ENCODE results near the gene ADGRB2. TPM values are rescaled to one million over a fixed set of nuclear protein-coding genes. Genes with fewer than 3 reads are reported as not detected.
A peak's percentile ranks its signal among the peaks of the same experiment; 100 is the strongest.

Gene ADGRB2
- total RNA-seq, 2 experiments from 2014 or later: 0.39 to 0.71 TPM

DNA sequence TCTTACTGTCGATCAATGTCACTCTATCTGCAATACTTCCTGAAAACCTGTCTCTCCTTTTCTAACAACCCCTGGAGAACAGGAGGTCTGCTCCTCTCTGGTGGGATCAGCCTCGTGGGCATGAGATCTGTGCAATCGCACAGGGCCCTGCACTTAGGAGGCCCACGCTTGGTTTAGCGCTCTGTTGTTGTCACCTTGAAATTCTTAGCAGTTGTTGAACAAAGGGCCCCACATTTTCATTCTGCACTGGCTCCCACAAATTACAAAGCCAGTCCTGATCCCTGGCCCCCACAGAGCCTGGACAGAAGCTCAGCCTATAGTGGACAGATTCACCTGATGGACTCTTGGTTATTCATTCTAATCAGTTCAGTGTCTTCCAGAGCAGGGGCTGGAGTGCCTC, 33.1 kb upstream of the ADGRB2 start:
- Mint-ChIP-seq H3K27ac (no peak overlapping the region), H3K36me3 (ENCODE audit: low read depth) (no peaks in the 10 kb centered on the region), H3K4me1 (ENCODE audit: low read depth) (peaks cover 1% of the 10 kb centered on the region), H3K9me3 (no peaks in the 10 kb centered on the region), H3K27me3 (no peaks in the 10 kb centered on the region), H3K4me3 (no peak overlapping the region)
- Histone ChIP-seq H3K4me3 (ENCODE audit: low read length) (no peak overlapping the region), H3K4me1 (ENCODE audit: insufficient read depth, low read length) (no peaks in the 10 kb centered on the region), H3K9me3 (ENCODE audit: control insufficient read depth in 1 of 2, insufficient read depth in 1 of 2, low read length in 2 of 2) (no peaks in the 10 kb centered on the region), H3K27ac (ENCODE audit: low read depth in 1 of 2, low read length in 2 of 2) (no peak overlapping the region), H3K27me3 (ENCODE audit: control insufficient read depth in 1 of 2, insufficient read depth in 2 of 2, low read length in 2 of 2) (peaks cover 0 to 4% of the 10 kb centered on the region in 2 experiments), H3K36me3 (ENCODE audit: insufficient read depth, low read length) (no peaks in the 10 kb centered on the region)
- DNase-seq (no peak), ATAC-seq (ENCODE audit: poor library complexity) (no peak)
- TF ChIP-seq, protein P1, sequence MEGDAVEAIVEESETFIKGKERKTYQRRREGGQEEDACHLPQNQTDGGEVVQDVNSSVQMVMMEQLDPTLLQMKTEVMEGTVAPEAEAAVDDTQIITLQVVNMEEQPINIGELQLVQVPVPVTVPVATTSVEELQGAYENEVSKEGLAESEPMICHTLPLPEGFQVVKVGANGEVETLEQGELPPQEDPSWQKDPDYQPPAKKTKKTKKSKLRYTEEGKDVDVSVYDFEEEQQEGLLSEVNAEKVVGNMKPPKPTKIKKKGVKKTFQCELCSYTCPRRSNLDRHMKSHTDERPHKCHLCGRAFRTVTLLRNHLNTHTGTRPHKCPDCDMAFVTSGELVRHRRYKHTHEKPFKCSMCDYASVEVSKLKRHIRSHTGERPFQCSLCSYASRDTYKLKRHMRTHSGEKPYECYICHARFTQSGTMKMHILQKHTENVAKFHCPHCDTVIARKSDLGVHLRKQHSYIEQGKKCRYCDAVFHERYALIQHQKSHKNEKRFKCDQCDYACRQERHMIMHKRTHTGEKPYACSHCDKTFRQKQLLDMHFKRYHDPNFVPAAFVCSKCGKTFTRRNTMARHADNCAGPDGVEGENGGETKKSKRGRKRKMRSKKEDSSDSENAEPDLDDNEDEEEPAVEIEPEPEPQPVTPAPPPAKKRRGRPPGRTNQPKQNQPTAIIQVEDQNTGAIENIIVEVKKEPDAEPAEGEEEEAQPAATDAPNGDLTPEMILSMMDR (IDR thresholded peaks at IDR 0.05): no peak
- intact Hi-C loops (cut with DNase I, micrococcal nuclease): no loop called here
- POLR2A ChIA-PET: no interaction called here
- CTCF ChIA-PET: no interaction called here

GRCh38 chr1:31796707-31797106, 32.6 kb upstream of the ADGRB2 start:
- intact Hi-C loops (cut with DNase I, micrococcal nuclease): no loop called here
- H3K36me3 ChIP-seq (ENCODE audit: insufficient read depth, low read length): no peaks in the 10 kb centered on the region
- Mint-ChIP-seq H3K36me3 (ENCODE audit: low read depth) (no peaks in the 10 kb centered on the region), H3K4me3 (no peak overlapping the region), H3K27ac (no peak overlapping the region), H3K4me1 (ENCODE audit: low read depth) (no peaks in the 10 kb centered on the region), H3K9me3 (no peaks in the 10 kb centered on the region), H3K27me3 (no peaks in the 10 kb centered on the region)
- H3K4me3 ChIP-seq (ENCODE audit: low read length): no peak overlapping the region
- no peaks in the 10 kb centered on the region for H3K9me3 ChIP-seq (ENCODE audit: control insufficient read depth in 1 of 2, insufficient read depth in 1 of 2, low read length in 2 of 2)
- H3K27me3 ChIP-seq (ENCODE audit: control insufficient read depth in 1 of 2, insufficient read depth in 2 of 2, low read length in 2 of 2): peaks cover 0 to 4% of the 10 kb centered on the region in 2 experiments
- CTCF ChIA-PET: no interaction called here
- ATAC-seq (ENCODE audit: poor library complexity): no peak
- no peaks in the 10 kb centered on the region for H3K4me1 ChIP-seq (ENCODE audit: insufficient read depth, low read length)
- POLR2A ChIA-PET: no interaction called here
- TF ChIP-seq, protein P1 (IDR thresholded peaks at IDR 0.05): no peak
- DNase-seq: peak in 1 of 14 experiments; percentile 5
- no peak overlapping the region for H3K27ac ChIP-seq (ENCODE audit: low read depth in 1 of 2, low read length in 2 of 2)

DNA sequence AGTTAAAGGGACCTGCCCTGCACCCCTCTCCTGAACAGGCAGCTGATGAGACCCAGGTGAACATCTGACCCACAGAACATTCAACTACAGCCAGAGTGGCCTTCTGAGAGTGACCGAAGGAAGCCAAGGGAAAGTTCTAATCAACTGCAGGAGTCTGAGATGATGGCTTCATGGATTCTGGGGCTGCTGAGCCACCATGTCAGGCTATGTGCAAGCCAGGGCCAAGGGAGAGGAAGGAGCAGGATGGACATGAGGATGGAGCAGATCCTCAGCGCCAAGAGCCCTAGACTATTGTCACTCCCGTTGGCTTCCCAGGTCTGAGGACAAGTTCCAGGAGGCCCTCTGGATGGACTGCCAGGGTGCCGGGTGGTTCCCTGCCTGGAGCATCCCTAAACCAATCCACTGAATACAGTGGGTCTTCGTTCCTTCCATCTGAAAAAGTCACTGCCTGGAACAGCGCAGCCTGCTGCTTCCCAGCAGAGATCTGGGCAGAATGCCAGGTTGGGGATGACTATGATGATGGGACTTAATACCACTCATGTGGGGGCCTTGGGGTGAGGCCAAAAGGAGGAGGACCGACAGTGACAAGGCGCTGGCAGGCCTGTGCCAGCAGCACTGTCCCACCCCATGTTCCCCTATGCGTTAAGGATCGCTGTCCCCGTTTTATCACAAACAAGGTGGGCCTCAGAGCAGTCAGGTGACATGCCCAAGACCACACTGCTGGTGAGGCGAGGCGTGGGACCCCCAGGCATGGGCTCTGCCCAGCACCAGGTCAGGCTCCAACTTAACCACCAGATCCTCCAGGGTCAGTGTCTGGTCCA, 31.9 kb upstream of the ADGRB2 start:
- no peak overlapping the region for H3K27ac ChIP-seq (ENCODE audit: low read depth in 1 of 2, low read length in 2 of 2)
- ATAC-seq (ENCODE audit: poor library complexity) (no peak), DNase-seq (peak in 1 of 14 experiments; percentile 15)
- Mint-ChIP-seq H3K27ac (no peak overlapping the region), H3K4me3 (no peak overlapping the region), H3K27me3 (no peaks in the 10 kb centered on the region), H3K9me3 (no peaks in the 10 kb centered on the region), H3K36me3 (ENCODE audit: low read depth) (no peaks in the 10 kb centered on the region), H3K4me1 (ENCODE audit: low read depth) (no peaks in the 10 kb centered on the region)
- TF ChIP-seq, protein P1 (IDR thresholded peaks at IDR 0.05): no peak
- H3K4me3 ChIP-seq (ENCODE audit: low read length): no peak overlapping the region
- no peaks in the 10 kb centered on the region for H3K9me3 ChIP-seq (ENCODE audit: control insufficient read depth in 1 of 2, insufficient read depth in 1 of 2, low read length in 2 of 2)
- H3K36me3 ChIP-seq (ENCODE audit: insufficient read depth, low read length): no peaks in the 10 kb centered on the region
- H3K27me3 ChIP-seq (ENCODE audit: control insufficient read depth in 1 of 2, insufficient read depth in 2 of 2, low read length in 2 of 2): peaks cover 0 to 4% of the 10 kb centered on the region in 2 experiments
- no peaks in the 10 kb centered on the region for H3K4me1 ChIP-seq (ENCODE audit: insufficient read depth, low read length)
- POLR2A ChIA-PET: no interaction called here
- intact Hi-C loops (cut with DNase I, micrococcal nuclease): no loop called here
- CTCF ChIA-PET: no interaction called here

Data from CD4-positive, alpha-beta T cell (primary cell).